ENCODE measurements around the gene PHF21A.

GRCh38 chr11:45904309-45904915, 216.8 kb downstream of the PHF21A start:
- TF ChIP-seq POLR2AphosphoS5 (IDR thresholded peaks at IDR 0.05; ENCODE audit: borderline replicate concordance, low read depth, low read length): no peak
- no peak for TF ChIP-seq EZH2 (IDR thresholded peaks at IDR 0.05)
